HepG2 (cell line): ENCODE measurements around the gene WDR7. TPM values are rescaled to one million over a fixed set of nuclear protein-coding genes. Genes with fewer than 3 reads are reported as not detected.

Experiments
- GPN1 ChIP-seq: sonication (generic); formaldehyde crosslinking; IDR thresholded peaks from 2 replicates; pipeline ENCODE4 v1.5.1; 2020; ENCODE audit warnings: missing genetic modification reagents, borderline replicate concordance
- KLF9 ChIP-seq: IDR thresholded peaks from 2 replicates; pipeline ENCODE4 v1.6.1; 2016; ENCODE audit warnings: low read depth
- MATR3 ChIP-seq: sonication (generic); formaldehyde crosslinking; IDR thresholded peaks from 2 replicates; pipeline ENCODE4 v1.4.0; 2020; ENCODE audit warnings: missing genetic modification reagents
- NAIF1 ChIP-seq: sonication (generic); formaldehyde crosslinking; IDR thresholded peaks from 2 replicates; pipeline ENCODE4 v1.5.0; 2020; ENCODE audit warnings: mild to moderate bottlenecking, missing genetic modification reagents, borderline replicate concordance
- SCMH1 ChIP-seq: sonication (generic); formaldehyde crosslinking; IDR thresholded peaks from 2 replicates; pipeline ENCODE4 v1.9.0; 2021; ENCODE audit warnings: missing genetic modification reagents, mild to moderate bottlenecking, borderline replicate concordance
- TCF7 ChIP-seq: sonication (generic); IDR thresholded peaks from 2 replicates; pipeline ENCODE4 v1.6.1; 2016; ENCODE audit warnings: antibody characterized with exemption, low read depth
- ZFP41 ChIP-seq: sonication (generic); formaldehyde crosslinking; IDR thresholded peaks from 2 replicates; pipeline ENCODE4 v1.4.0; 2020; ENCODE audit warnings: mild to moderate bottlenecking, missing genetic modification reagents, borderline replicate concordance
- ZFX ChIP-seq: sonication (generic); formaldehyde crosslinking; IDR thresholded peaks from 2 replicates; pipeline ENCODE4 v1.4.0; 2020; ENCODE audit warnings: mild to moderate bottlenecking, low read depth, missing genetic modification reagents, moderate library complexity
- ZNF251 ChIP-seq: sonication (generic); formaldehyde crosslinking; IDR thresholded peaks from 2 replicates; pipeline ENCODE4 v1.9.0; 2021; ENCODE audit warnings: mild to moderate bottlenecking, missing genetic modification reagents
- ZNF761 ChIP-seq: sonication (generic); formaldehyde crosslinking; conservative IDR thresholded peaks from 2 replicates; pipeline ENCODE4 v1.4.0; 2020; ENCODE audit warnings: mild to moderate bottlenecking, missing genetic modification reagents
- ZSCAN20 ChIP-seq: sonication (generic); formaldehyde crosslinking; IDR thresholded peaks from 2 replicates; pipeline ENCODE4 v1.4.0; 2020; ENCODE audit warnings: missing genetic modification reagents, mild to moderate bottlenecking, borderline replicate concordance
- polyA plus RNA-seq, 8 experiments: library from polyadenylated mRNA; depleted of rRNA in 3 of 8; stranded (reverse) in 7 of 8; unstranded in 1 of 8; fragments of >200 nt; fragmentation: Illumina TruSeq in 4 of 8; extraction: Trizol in 4 of 8; gene quantifications; 2 replicates each; pipeline versions ENCODE4 v1.2.1 to v1.2.3, GENCODE V29; 2011 to 2016; ENCODE audit warnings: low read depth in 4 of 8, missing spikeins in 1 of 8, mixed read lengths in 1 of 8; ENCODE audit not compliant: insufficient read depth in 1 of 8
- total RNA-seq, 5 experiments: library from RNA; depleted of rRNA; stranded (reverse); fragments of >200 nt; fragmentation: Illumina TruSeq; extraction: Trizol; gene quantifications; 2 replicates each; pipeline ENCODE4 v1.2.3, GENCODE V29; 2016; ENCODE audit warnings: low read depth in 1 of 5
- TF ChIP-seq, protein P1 (sequence below): sonication (generic); formaldehyde crosslinking; IDR thresholded peaks from one replicate; pipeline ENCODE4 v1.5.1; 2020; ENCODE audit warnings: mild to moderate bottlenecking, missing genetic modification reagents; ENCODE audit errors: not compliant biosample characterization
- TF ChIP-seq, protein P2 (sequence below): sonication (generic); formaldehyde crosslinking; IDR thresholded peaks from 2 replicates; pipeline ENCODE4 v1.4.0; 2020; ENCODE audit warnings: mild to moderate bottlenecking, low read depth, missing genetic modification reagents
- TF ChIP-seq, protein P3 (sequence below): sonication (generic); formaldehyde crosslinking; IDR thresholded peaks from 2 replicates; pipeline ENCODE4 v1.4.0; 2020; ENCODE audit warnings: missing genetic modification reagents, borderline replicate concordance

Gene WDR7
- total and polyA plus RNA-seq, 2 of the 13 experiments (the other 11 are each of a cell fraction or from before 2014, with no cell fraction given) = 2.0 to 7.8 TPM

DNA sequence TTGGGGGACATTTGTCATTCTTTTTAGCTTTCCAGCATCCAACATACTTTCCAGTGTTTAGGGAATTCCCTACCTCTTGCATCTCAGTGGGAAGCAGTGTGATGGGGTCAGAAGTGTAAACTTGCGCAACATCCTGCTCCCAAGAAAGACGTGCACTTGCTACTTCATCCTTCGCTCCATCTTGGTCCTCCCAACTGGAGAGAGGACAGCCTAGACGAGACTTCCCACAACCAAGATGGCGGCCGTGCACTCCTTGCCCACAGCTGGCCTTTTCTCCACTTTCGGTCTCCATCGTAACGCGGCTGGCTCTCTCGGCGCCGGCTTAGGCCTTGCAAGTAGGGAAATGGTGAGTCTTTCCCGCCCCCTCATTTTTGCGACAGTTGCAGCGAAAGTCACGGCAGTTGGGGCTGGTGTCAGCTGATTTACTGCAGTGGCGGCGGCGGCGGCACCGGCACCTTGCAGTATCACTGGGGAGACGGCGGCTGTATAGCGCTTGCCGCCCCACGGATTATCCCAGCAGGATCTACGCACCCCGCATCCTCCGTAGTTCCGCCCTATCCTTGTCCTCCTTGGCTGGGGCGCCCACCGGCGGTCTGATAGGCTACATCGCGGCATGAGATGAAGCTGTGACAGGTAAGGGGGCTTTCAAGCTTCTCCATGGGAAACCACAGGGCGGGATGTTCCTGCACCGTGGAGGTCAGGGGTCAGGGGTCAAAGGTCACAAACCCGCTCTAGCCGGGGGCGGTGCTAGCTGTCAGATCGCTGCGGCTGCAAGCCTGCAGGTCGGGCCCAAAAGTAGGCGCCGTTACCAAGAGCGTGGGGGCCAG is at the start of gene WDR7 (continued):
- TF ChIP-seq, protein P1, sequence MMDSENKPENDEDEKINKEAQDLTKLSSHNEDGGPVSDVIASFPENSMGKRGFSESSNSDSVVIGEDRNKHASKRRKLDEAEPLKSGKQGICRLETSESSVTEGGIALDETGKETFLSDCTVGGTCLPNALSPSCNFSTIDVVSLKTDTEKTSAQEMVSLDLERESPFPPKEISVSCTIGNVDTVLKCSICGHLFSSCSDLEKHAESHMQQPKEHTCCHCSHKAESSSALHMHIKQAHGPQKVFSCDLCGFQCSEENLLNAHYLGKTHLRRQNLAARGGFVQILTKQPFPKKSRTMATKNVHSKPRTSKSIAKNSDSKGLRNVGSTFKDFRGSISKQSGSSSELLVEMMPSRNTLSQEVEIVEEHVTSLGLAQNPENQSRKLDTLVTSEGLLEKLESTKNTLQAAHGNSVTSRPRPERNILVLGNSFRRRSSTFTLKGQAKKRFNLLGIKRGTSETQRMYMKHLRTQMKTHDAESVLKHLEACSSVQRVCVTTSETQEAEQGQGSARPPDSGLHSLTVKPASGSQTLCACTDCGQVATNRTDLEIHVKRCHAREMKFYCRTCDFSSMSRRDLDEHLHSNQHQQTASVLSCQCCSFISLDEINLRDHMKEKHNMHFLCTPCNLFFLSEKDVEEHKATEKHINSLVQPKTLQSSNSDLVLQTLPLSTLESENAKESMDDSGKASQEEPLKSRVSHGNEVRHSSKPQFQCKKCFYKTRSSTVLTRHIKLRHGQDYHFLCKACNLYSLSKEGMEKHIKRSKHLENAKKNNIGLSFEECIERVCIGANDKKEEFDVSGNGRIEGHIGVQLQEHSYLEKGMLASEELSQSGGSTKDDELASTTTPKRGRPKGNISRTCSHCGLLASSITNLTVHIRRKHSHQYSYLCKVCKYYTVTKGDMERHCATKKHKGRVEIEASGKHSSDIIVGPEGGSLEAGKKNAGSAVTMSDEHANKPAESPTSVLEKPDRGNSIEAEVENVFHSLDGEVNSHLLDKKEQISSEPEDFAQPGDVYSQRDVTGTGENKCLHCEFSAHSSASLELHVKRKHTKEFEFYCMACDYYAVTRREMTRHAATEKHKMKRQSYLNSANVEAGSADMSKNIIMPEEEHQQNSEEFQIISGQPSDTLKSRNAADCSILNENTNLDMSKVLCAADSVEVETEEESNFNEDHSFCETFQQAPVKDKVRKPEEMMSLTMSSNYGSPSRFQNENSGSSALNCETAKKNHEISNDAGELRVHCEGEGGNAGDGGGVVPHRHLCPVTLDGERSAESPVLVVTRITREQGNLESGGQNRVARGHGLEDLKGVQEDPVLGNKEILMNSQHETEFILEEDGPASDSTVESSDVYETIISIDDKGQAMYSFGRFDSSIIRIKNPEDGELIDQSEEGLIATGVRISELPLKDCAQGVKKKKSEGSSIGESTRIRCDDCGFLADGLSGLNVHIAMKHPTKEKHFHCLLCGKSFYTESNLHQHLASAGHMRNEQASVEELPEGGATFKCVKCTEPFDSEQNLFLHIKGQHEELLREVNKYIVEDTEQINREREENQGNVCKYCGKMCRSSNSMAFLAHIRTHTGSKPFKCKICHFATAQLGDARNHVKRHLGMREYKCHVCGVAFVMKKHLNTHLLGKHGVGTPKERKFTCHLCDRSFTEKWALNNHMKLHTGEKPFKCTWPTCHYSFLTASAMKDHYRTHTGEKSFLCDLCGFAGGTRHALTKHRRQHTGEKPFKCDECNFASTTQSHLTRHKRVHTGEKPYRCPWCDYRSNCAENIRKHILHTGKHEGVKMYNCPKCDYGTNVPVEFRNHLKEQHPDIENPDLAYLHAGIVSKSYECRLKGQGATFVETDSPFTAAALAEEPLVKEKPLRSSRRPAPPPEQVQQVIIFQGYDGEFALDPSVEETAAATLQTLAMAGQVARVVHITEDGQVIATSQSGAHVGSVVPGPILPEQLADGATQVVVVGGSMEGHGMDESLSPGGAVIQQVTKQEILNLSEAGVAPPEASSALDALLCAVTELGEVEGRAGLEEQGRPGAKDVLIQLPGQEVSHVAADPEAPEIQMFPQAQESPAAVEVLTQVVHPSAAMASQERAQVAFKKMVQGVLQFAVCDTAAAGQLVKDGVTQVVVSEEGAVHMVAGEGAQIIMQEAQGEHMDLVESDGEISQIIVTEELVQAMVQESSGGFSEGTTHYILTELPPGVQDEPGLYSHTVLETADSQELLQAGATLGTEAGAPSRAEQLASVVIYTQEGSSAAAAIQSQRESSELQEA (CRISPR knock-in tag) = peak; percentile 86
- TF ChIP-seq GPN1 (CRISPR knock-in tag) = no peak
- TF ChIP-seq ZSCAN20 (CRISPR knock-in tag) = no peak
- TF ChIP-seq ZFX (CRISPR knock-in tag) = peak; percentile 74
- no peak for TF ChIP-seq ZFP41 (CRISPR knock-in tag)
- no peak for TF ChIP-seq TCF7
- TF ChIP-seq MATR3 (CRISPR knock-in tag) = no peak
- TF ChIP-seq ZNF761 (CRISPR knock-in tag) = peak; percentile 58; the same call in 1 of the 2 replicates
- TF ChIP-seq, protein P2, sequence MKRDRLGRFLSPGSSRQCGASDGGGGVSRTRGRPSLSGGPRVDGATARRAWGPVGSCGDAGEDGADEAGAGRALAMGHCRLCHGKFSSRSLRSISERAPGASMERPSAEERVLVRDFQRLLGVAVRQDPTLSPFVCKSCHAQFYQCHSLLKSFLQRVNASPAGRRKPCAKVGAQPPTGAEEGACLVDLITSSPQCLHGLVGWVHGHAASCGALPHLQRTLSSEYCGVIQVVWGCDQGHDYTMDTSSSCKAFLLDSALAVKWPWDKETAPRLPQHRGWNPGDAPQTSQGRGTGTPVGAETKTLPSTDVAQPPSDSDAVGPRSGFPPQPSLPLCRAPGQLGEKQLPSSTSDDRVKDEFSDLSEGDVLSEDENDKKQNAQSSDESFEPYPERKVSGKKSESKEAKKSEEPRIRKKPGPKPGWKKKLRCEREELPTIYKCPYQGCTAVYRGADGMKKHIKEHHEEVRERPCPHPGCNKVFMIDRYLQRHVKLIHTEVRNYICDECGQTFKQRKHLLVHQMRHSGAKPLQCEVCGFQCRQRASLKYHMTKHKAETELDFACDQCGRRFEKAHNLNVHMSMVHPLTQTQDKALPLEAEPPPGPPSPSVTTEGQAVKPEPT (CRISPR knock-in tag) = no peak
- no peak for TF ChIP-seq ZNF251 (CRISPR knock-in tag)
- no peak for TF ChIP-seq SCMH1 (CRISPR knock-in tag)
- TF ChIP-seq NAIF1 (CRISPR knock-in tag) = peak; percentile 83
- no peak for TF ChIP-seq KLF9
- TF ChIP-seq, protein P3, sequence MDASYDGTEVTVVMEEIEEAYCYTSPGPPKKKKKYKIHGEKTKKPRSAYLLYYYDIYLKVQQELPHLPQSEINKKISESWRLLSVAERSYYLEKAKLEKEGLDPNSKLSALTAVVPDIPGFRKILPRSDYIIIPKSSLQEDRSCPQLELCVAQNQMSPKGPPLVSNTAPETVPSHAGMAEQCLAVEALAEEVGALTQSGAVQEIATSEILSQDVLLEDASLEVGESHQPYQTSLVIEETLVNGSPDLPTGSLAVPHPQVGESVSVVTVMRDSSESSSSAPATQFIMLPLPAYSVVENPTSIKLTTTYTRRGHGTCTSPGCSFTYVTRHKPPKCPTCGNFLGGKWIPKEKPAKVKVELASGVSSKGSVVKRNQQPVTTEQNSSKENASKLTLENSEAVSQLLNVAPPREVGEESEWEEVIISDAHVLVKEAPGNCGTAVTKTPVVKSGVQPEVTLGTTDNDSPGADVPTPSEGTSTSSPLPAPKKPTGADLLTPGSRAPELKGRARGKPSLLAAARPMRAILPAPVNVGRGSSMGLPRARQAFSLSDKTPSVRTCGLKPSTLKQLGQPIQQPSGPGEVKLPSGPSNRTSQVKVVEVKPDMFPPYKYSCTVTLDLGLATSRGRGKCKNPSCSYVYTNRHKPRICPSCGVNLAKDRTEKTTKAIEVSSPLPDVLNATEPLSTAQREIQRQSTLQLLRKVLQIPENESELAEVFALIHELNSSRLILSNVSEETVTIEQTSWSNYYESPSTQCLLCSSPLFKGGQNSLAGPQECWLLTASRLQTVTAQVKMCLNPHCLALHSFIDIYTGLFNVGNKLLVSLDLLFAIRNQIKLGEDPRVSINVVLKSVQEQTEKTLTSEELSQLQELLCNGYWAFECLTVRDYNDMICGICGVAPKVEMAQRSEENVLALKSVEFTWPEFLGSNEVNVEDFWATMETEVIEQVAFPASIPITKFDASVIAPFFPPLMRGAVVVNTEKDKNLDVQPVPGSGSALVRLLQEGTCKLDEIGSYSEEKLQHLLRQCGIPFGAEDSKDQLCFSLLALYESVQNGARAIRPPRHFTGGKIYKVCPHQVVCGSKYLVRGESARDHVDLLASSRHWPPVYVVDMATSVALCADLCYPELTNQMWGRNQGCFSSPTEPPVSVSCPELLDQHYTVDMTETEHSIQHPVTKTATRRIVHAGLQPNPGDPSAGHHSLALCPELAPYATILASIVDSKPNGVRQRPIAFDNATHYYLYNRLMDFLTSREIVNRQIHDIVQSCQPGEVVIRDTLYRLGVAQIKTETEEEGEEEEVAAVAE (CRISPR knock-in tag) = peak; percentile 78
